ENCODE data around the gene C4orf50.

DNA sequence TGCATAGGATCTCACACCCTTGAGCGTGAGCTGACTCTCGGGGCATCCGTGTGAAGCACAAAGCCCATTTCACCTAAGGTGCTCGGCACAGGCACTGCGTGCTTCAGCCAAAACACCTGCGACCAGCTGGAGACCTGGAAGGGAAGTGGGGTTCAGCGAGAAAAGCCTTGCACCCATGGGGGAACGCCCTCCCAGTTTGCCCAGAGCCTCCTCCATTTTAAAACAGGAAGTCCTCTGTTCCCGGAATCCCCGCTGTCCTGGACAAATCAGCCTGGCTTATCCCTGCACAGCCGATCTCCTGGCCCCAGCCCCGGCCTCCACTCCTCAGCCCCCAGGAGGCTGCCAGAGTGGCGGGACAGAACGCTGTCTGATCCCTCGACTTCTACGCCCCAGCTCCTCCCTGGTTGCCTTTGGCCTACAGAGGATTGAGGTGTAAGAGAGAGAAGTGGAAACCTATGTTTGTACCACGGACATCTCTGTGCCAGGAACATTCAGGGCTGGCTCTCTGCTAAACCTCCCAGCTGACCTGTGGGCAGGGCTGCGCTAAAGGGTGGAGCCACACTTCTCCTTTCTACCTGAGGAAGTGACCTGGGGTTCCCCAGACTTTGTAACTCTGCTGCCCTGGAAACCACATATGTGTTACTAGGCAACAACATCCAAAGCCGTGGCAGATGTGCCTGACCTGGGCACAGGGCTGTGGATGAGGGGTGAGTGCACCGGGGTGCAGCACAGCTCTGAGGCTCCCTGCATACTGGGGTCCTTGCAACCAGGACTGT lies 3.8 kb upstream of the C4orf50 start:
- TF ChIP-seq, protein P1, sequence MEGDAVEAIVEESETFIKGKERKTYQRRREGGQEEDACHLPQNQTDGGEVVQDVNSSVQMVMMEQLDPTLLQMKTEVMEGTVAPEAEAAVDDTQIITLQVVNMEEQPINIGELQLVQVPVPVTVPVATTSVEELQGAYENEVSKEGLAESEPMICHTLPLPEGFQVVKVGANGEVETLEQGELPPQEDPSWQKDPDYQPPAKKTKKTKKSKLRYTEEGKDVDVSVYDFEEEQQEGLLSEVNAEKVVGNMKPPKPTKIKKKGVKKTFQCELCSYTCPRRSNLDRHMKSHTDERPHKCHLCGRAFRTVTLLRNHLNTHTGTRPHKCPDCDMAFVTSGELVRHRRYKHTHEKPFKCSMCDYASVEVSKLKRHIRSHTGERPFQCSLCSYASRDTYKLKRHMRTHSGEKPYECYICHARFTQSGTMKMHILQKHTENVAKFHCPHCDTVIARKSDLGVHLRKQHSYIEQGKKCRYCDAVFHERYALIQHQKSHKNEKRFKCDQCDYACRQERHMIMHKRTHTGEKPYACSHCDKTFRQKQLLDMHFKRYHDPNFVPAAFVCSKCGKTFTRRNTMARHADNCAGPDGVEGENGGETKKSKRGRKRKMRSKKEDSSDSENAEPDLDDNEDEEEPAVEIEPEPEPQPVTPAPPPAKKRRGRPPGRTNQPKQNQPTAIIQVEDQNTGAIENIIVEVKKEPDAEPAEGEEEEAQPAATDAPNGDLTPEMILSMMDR (conservative IDR thresholded peaks at IDR 0.05), result no peak
- TF ChIP-seq EZH2 (IDR thresholded peaks at IDR 0.05; ENCODE audit: low read depth), result no peak

Data from PC-9 (cell line).